MM.1S (cell line): ENCODE results near the gene CEL.

Source experiments
- DNase-seq: peaks from one replicate; pipeline ENCODE4 v3.0.0-alpha.2; 2015
- H2AFZ ChIP-seq: fragments of 300-600 bp; sonication (generic); 2 replicates; pipeline ENCODE4 v1.6.0; 2016; ENCODE audit warnings: antibody characterized with exemption, low read length
- H3F3A ChIP-seq: fragments of 300-600 bp; sonication (generic); 2 replicates; pipeline ENCODE4 v1.6.1; 2016; ENCODE audit warnings: mild to moderate bottlenecking, antibody characterized with exemption, low read length, moderate library complexity, mixed read lengths; ENCODE audit not compliant: insufficient read depth
- H3K27ac ChIP-seq: fragments of 300-600 bp; sonication (generic); 2 replicates; pipeline ENCODE4 v1.5.1; 2016; ENCODE audit warnings: mild to moderate bottlenecking, low read length
- H3K27me3 ChIP-seq: fragments of 300-600 bp; sonication (generic); replicated peaks from 2 replicates; pipeline ENCODE4 v1.6.0; 2016; ENCODE audit warnings: low read length; ENCODE audit not compliant: insufficient read depth
- H3K36me3 ChIP-seq: fragments of 300-600 bp; sonication (generic); replicated peaks from 2 replicates; pipeline ENCODE4 v1.6.1; 2016; ENCODE audit warnings: mild to moderate bottlenecking, low read length, mixed read lengths; ENCODE audit not compliant: insufficient read depth
- H3K4me1 ChIP-seq: fragments of 300-600 bp; sonication (generic); 2 replicates; pipeline ENCODE4 v1.6.1; 2016; ENCODE audit warnings: low read length, mixed read lengths
- H3K4me2 ChIP-seq: fragments of 300-600 bp; sonication (generic); 2 replicates; pipeline ENCODE4 v1.6.0; 2016; ENCODE audit warnings: low read depth, low read length
- H3K4me3 ChIP-seq: fragments of 300-600 bp; sonication (generic); 2 replicates; pipeline ENCODE4 v1.5.1; 2016; ENCODE audit warnings: low read length, mixed read lengths
- H3K79me2 ChIP-seq: fragments of 300-600 bp; sonication (generic); 2 replicates; pipeline ENCODE4 v1.6.1; 2016; ENCODE audit warnings: mixed run types, low read length, mixed read lengths
- H3K9ac ChIP-seq: fragments of 300-600 bp; sonication (generic); 2 replicates; pipeline ENCODE4 v1.6.1; 2016; ENCODE audit warnings: low read length, mixed read lengths
- H3K9me2 ChIP-seq: fragments of 300-600 bp; sonication (generic); replicated peaks from 2 replicates; pipeline ENCODE4 v1.6.1; 2016; ENCODE audit warnings: mild to moderate bottlenecking, low read length, mixed read lengths; ENCODE audit not compliant: insufficient read depth
- H3K9me3 ChIP-seq: fragments of 300-600 bp; sonication (generic); replicated peaks from 2 replicates; pipeline ENCODE4 v1.6.1; 2016; ENCODE audit warnings: mild to moderate bottlenecking, low read length, mixed read lengths; ENCODE audit not compliant: insufficient read depth
- H4K20me1 ChIP-seq: fragments of 300-600 bp; sonication (generic); 2 replicates; pipeline ENCODE4 v1.6.1; 2016; ENCODE audit warnings: mild to moderate bottlenecking, low read length, moderate library complexity, mixed read lengths; ENCODE audit not compliant: insufficient read depth
- EZH2 ChIP-seq: fragments of 300-600 bp; sonication (generic); optimal IDR thresholded peaks from 2 replicates; pipeline ENCODE3; 2017; ENCODE audit warnings: low read depth, mild to moderate bottlenecking, antibody characterized with exemption, low read length, mixed read lengths
- EZH2phosphoT487 ChIP-seq: fragments of 300-600 bp; sonication (generic); IDR thresholded peaks from 2 replicates; pipeline ENCODE4 v1.6.1; 2018; ENCODE audit warnings: antibody characterized with exemption, low read length
- TF ChIP-seq, protein P1 (sequence below): fragments of 300-600 bp; sonication (generic); IDR thresholded peaks from 2 replicates; pipeline ENCODE4 v1.5.1; 2016; ENCODE audit warnings: antibody characterized with exemption, low read length, mixed read lengths

CEL gene

DNA sequence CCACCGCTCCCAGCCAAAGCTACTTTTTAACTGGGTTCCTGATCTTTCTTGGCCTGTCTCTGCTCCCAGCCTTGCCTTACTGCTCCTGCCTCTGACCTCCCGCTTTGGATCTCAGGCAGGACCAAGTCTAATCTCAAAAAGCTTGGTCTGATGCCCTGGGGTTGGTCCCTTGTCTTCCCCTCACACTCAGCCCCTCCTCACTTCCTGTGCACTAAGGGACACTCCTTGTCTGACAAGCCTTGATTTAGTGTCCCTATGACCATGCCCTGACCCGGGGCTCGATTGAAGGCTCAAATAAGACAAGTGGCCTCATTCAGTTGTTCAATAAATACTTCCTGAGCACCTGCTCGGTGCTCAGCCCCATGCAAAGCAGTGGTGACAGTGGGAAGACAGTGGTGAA, 34.6 kb upstream of the CEL start:
- Histone ChIP-seq H3K9me3 (no peaks in the 10 kb centered on the region), H3K4me3 (no peak overlapping the region), H3K4me1 (peaks cover 12% of the 10 kb centered on the region), H2AFZ (no peak overlapping the region), H3K79me2 (peaks cover 19% of the 10 kb centered on the region), H3K9me2 (no peaks in the 10 kb centered on the region), H3K9ac (no peak overlapping the region), H3F3A (no peaks in the 10 kb centered on the region), H3K27ac (no peak overlapping the region), H4K20me1 (no peaks in the 10 kb centered on the region), H3K27me3 (peaks cover 9% of the 10 kb centered on the region; the same call in 1 of the 2 replicates), H3K36me3 (no peaks in the 10 kb centered on the region), H3K4me2 (no peak overlapping the region)
- DNase-seq, result no peak
- TF ChIP-seq, protein P1, sequence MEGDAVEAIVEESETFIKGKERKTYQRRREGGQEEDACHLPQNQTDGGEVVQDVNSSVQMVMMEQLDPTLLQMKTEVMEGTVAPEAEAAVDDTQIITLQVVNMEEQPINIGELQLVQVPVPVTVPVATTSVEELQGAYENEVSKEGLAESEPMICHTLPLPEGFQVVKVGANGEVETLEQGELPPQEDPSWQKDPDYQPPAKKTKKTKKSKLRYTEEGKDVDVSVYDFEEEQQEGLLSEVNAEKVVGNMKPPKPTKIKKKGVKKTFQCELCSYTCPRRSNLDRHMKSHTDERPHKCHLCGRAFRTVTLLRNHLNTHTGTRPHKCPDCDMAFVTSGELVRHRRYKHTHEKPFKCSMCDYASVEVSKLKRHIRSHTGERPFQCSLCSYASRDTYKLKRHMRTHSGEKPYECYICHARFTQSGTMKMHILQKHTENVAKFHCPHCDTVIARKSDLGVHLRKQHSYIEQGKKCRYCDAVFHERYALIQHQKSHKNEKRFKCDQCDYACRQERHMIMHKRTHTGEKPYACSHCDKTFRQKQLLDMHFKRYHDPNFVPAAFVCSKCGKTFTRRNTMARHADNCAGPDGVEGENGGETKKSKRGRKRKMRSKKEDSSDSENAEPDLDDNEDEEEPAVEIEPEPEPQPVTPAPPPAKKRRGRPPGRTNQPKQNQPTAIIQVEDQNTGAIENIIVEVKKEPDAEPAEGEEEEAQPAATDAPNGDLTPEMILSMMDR, result no peak
- TF ChIP-seq EZH2phosphoT487, result no peak
- TF ChIP-seq EZH2, result no peak

DNA sequence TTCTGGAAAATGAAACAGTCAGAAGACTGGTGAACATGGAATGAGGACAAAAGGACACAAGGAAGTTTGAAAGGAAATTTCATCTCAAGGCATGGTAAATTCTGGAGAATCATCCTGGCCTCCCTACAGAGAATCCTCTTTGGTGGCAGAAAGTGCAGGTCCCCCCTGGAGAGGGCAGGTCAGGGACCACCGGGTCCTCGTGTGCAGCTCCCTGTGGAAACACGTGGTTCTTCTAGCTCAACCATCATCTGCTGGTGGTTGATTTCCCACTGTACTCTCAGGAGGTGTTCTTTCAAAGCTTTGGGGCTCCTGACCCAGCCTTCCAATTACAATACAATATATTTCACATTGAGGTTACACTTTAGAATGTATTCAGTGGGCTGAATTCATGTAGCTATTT, 33.6 kb upstream of the CEL start:
- no peak overlapping the region for H3K4me3 ChIP-seq
- no peaks in the 10 kb centered on the region for H3K9me2 ChIP-seq
- H3K4me2 ChIP-seq, result no peak overlapping the region
- peaks cover 8% of the 10 kb centered on the region for H3K4me1 ChIP-seq
- DNase-seq, result no peak
- no peak overlapping the region for H3K27ac ChIP-seq
- H3K27me3 ChIP-seq, result peaks cover 8% of the 10 kb centered on the region; the same call in 1 of the 2 replicates
- H2AFZ ChIP-seq, result no peak overlapping the region
- peaks cover 30% of the 10 kb centered on the region for H3K79me2 ChIP-seq
- no peaks in the 10 kb centered on the region for H3K36me3 ChIP-seq
- H3K9me3 ChIP-seq, result no peaks in the 10 kb centered on the region
- TF ChIP-seq, protein P1, result no peak
- no peak for TF ChIP-seq EZH2phosphoT487
- TF ChIP-seq EZH2, result no peak
- no peaks in the 10 kb centered on the region for H4K20me1 ChIP-seq
- H3F3A ChIP-seq, result no peaks in the 10 kb centered on the region
- no peak overlapping the region for H3K9ac ChIP-seq

DNA sequence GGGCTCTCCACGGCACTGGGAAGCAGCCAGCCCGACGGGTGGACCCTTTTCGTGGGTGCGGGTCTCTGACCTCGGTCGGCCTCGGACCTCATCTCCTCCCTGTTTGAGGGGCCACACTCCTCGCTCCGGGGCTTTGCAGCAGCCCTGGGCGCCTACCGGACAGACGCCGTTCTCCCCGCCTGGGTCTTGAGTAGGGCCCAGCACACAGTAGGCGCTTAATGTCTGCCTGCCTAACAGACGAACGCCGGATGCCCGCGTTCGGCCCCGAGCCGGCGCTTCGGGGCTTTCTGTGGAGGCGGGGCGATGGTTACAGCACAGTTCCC, 31.8 kb upstream of the CEL start:
- Histone ChIP-seq H3K9me2 (no peaks in the 10 kb centered on the region), H3K79me2 (peaks cover 47% of the 10 kb centered on the region), H3K9me3 (no peaks in the 10 kb centered on the region), H2AFZ (peak overlapping the region; percentile 98), H4K20me1 (no peaks in the 10 kb centered on the region), H3K27ac (peak overlapping the region; percentile 26; the same call in 1 of the 2 replicates), H3K4me3 (peak overlapping the region; percentile 100), H3K9ac (peak overlapping the region; percentile 91), H3K4me2 (peak overlapping the region; percentile 71), H3F3A (no peaks in the 10 kb centered on the region), H3K36me3 (no peaks in the 10 kb centered on the region), H3K27me3 (peaks cover 8% of the 10 kb centered on the region; the same call in 1 of the 2 replicates), H3K4me1 (peaks cover 7% of the 10 kb centered on the region)
- DNase-seq, result no peak
- no peak for TF ChIP-seq EZH2

DNA sequence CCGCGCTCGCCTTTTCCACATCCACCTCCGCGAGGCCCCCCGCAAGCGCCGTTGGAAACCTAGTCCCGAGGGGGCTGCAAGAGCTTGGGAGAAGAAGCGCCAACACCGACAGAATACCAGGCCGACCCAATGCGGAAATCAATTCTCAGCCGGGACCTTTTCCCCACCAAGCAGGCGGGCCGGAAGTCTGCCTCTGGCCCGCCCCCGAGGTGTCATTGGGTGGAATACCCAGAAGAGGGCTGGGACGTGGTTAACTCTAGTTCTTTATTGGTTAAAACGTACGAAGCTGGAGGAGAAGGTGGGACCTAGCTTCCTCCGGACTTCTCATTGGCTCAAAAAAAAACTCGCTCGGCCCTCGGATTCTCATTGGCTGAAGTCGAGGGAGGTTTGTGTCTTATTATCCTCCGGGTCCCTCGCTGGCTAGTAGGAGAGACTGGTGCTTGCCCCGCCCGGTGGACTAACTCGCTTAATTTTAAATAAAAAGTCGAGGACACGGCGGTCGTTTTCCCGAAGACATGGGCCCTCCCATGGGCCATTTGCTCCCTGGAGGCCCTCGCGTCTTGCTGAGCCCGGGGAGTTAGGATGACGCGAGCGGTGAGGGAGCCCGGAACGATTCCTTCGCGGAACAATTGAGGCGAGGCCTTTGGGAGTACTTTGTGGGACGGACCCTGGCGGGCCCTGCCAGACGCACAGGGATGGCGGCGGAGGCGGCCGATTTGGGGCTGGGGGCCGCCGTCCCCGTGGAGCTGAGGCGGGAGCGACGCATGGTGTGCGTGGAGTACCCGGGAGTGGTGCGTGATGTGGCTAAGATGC, 31.3 kb upstream of the CEL start, which contains the start of gene GTF3C5:
TSS of gene GTF3C5 (plus strand) at position 681 of the 813 bp plus-strand sequence. CDS start at position 696, 15 bp downstream.
- peak; percentile 100 for DNase-seq
- Histone ChIP-seq H3K27ac (peak within 1 kb of the TSS; percentile 72; the same call in 1 of the 2 replicates), H3K4me3 (peak within 1 kb of the TSS; percentile 100), H3K9me3 (no peaks in the 10 kb centered on the region), H3K79me2 (peaks cover 53% of the 10 kb centered on the region), H3K9me2 (no peaks in the 10 kb centered on the region), H4K20me1 (no peaks in the 10 kb centered on the region), H3K9ac (peak within 1 kb of the TSS; percentile 91), H3F3A (no peaks in the 10 kb centered on the region), H3K4me2 (peak within 1 kb of the TSS; percentile 78), H3K36me3 (no peaks in the 10 kb centered on the region), H3K27me3 (peaks cover 8% of the 10 kb centered on the region; the same call in 1 of the 2 replicates), H2AFZ (peak within 1 kb of the TSS; percentile 98), H3K4me1 (peaks cover 7% of the 10 kb centered on the region)
- TF ChIP-seq, protein P1, result no peak
- TF ChIP-seq EZH2 (no peak), EZH2phosphoT487 (no peak)
